Body of pancreas (tissue), 4 donors: ENCODE data around the gene LRRC23.

Experiments used
- CTCF ChIP-seq, 7 experiments: fragments of 450-650 bp in 4 of 7; fragments of 200-600 bp in 3 of 7; sonication (generic) in 3 of 7; IDR thresholded peaks; one replicate each; pipeline ENCODE4 v1.5.1; 2016 to 2019; ENCODE audit warnings: antibody characterized with exemption in 7 of 7
- POLR2A ChIP-seq, 3 donors: fragments of 450-650 bp; IDR thresholded peaks; one replicate each; pipeline ENCODE4 v1.6.1; 2016; ENCODE audit warnings: antibody characterized with exemption in 3 of 3, mild to moderate bottlenecking in 2 of 3

DNA sequence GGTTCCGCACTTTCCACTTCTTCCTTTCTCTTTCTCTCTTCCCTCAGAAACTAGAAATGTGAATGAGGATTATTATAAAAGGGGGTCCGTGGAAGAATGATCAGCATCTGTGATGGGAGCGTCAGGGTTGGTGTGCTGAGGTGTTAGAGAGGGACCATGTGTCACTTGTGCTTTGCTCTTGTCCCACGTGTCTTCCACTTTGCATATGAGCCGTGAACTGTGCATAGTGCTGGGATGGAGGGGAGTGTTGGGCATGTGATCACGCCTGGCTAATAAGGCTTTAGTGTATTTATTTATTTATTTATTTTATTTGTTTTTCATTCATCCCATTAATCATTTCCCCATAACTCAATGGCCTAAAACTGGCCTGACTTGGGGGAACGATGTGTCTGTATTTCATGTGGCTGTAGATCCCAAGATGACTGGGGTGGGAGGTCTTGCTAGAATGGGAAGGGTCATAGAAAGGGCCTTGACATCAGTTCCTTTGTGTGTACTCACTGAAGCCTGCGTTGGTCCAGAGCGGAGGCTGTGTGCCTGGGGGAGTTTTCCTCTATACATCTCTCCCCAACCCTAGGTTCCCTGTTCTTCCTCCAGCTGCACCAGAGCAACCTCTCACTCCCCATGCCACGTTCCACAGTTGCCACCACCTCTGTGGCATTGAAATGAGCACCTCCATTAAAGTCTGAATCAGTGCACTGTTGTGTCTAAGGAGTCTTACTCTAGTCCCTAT, 18.5 kb downstream of the LRRC23 start:
- no peak for TF ChIP-seq CTCF (IDR thresholded peaks at IDR 0.05)
- TF ChIP-seq POLR2A (IDR thresholded peaks at IDR 0.05): no peak
